A204.1 (cell line): ENCODE data around the gene CYP4F11.
"Not testable (repeated sequence)": the region's sequence is repeated elsewhere in the genome, so short reads cannot be mapped to it uniquely, and the experiment has no call there.

ENCODE experiments used
- FAIRE-seq: peaks from 2 replicates; lab custom pipeline; 2012; peaks lifted over from hg19 to GRCh38; lab: Jason Lieb, UNC

CYP4F11 gene

DNA sequence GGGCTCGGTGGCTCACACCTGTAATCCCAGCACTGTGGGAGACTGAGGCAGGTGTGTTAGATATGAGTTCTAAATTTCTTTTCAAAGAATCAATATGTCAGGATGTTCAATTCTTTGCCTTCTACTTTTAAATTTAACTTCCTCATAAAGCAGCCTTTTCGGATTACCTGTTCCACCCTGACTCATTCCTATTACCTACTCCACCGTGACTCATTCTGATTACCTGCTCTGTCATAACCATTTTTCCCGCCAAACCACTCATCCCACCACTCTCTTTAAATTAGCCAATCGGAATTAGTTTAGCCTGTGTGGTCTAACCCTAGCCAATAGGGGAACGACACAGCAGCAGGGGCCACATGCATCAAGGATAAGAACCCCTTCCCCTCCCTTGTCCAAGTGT is 60.6 kb downstream of the CYP4F11 start:
- FAIRE-seq = not testable (repeated sequence)

DNA sequence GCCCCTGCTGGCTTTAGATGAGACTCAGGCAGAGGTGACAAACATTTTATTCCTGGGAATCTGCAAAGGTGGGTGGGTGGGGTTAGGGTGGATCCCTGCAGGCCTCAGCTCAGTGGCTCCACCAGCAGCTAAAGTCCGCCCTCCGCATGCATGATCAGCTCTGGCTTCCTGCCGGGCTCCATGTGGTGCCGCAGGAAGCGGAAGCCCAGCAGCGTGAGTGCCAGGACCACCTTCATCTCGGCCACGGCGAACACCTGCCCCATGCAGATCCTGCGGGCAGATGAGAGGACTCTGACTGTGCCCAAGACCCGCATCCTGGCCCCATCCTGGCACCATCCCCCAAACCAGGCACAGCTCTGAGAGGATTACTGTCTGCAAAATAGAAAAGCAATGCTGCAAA is 62.8 kb downstream of the CYP4F11 start:
- no peak for FAIRE-seq

DNA sequence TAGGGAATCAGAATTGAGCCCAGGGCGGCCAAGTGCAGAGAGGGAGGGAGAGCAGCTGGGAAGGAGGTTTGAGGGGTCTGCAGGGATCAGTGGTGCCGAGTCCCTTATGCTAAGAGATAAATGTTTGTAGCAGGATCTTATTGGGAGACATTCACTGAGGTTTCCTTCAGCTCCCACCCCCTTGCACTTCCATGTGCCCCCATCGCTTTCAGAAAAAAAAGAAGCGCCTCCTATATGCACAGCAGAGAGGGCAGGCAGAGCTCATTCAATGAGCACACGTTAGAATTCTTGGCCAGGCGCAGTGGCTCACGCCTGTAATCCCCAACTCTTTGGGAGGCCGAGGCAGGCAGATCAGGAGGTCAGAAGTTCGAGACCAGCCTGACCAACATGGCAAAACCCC is 64.5 kb downstream of the CYP4F11 start:
- no peak for FAIRE-seq

DNA sequence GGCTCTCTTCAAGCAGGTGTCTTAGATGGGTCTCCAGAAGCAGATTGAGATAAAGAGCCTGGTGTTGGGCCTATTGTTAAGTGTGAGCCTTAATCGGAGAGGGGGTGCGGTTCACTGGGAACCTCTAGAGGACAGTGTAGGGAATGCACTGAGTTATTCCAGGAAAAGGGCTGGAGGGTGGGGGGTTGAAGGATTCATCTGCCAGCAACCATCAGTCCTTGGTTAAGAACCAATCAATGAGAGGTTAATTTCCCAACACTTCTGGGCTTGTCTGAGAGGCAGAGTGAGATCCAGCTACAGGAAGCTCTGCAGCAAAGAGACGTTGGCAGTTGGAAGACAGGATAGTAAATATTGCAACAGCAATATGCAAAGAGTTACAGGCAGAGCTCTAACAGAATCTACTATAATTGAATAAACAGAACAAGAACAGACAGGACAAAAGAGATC is 65.2 kb downstream of the CYP4F11 start:
- FAIRE-seq = no peak

GRCh38 chr19:15866636-15867035 is 67.7 kb downstream of the CYP4F11 start:
- FAIRE-seq = no peak

GRCh38 chr19:15864824-15865223 is 69.5 kb downstream of the CYP4F11 start:
- FAIRE-seq = no peak

DNA sequence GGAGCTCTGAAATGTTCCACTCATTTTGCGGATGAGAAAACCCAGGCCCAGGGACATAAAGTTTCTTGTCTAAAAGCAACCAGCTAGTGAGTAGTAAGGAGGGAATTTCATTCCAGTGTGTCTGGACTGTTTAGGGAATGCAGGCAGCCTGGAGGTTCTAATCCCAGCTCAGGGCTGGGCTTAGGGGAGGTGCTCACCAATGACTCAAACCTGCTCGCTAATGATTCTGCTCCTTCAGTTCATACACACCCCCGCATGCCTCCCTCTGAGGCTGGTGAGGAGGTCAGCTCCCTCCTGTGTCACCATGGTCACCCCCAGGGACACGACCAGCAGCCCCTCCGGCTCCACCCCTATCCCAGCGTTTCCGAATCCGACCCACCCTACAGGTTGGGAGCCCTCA is 71.1 kb downstream of the CYP4F11 start:
- FAIRE-seq = no peak

GRCh38 chr19:15862444-15862843 is 71.9 kb downstream of the CYP4F11 start:
- no peak for FAIRE-seq
